GM21367 (cell line): Measurements from ENCODE around the gene ANP32D.
"Not testable (repeated sequence)": the region's sequence is repeated elsewhere in the genome, so short reads cannot be mapped to it uniquely, and the experiment has no call there.

Experiments
- ATAC-seq: cut with Tn5 transposase; IDR thresholded peaks from one replicate; pipeline ENCODE4 v1.9.1; 2021; ENCODE audit not compliant: unreplicated experiment

ANP32D gene

GRCh38 chr12:48500281-48500680, 27.9 kb downstream of the ANP32D start:
- ATAC-seq, result not testable (repeated sequence)

- ATAC-seq, result not testable (repeated sequence)
Observed at GRCh38 chr12:48506836-48507235, 34.5 kb downstream of the ANP32D start.

GRCh38 chr12:48508987-48509386, 36.6 kb downstream of the ANP32D start:
- no peak for ATAC-seq

GRCh38 chr12:48510111-48510510, 37.8 kb downstream of the ANP32D start:
- no peak for ATAC-seq

GRCh38 chr12:48512855-48513254, 40.5 kb downstream of the ANP32D start:
- ATAC-seq, result peak; percentile 80

- no peak for ATAC-seq
Observed at GRCh38 chr12:48514728-48515127, 42.4 kb downstream of the ANP32D start.

GRCh38 chr12:48520381-48520780, 48.0 kb downstream of the ANP32D start:
- not testable (repeated sequence) for ATAC-seq
